HG03060 (cell line): Measurements from ENCODE around the gene SV2B.

Source experiments
- ATAC-seq: cut with Tn5 transposase; IDR thresholded peaks from one replicate; pipeline ENCODE4 v1.9.1; 2021; ENCODE audit warnings: low read depth, moderate number of reproducible peaks; ENCODE audit not compliant: unreplicated experiment

SV2B gene

GRCh38 chr15:91348752-91349500 is 248.9 kb downstream of the SV2B start:
- ATAC-seq: no peak
